KG1 (cell line): Measurements from ENCODE around the gene CD109.
"Not testable (repeated sequence)": the region's sequence is repeated elsewhere in the genome, so short reads cannot be mapped to it uniquely, and the experiment has no call there.

ENCODE experiments used
- DNase-seq: peaks from one replicate; lab custom pipeline; 2025; lab: John Stamatoyannopoulos, UW

Gene CD109

DNA sequence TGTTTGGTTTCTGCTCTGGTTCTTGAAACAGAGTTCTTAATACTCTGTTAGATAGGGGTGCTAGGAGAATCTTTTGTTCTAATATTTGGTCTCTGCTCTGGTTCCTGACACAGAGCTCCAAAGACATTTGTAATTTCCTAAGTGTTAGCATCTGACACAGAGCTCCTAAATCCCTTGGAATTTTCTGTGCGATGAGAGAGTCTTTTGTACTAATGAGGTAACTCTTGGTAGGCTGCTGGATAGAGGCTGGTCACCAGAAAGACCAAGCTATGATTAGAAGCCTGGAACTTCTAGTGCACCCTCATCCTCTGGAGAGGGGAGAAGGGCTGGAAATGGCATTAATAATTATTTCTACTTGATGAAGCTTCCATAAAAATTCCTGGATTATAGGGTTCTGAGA lies 7.7 kb upstream of the CD109 start:
- no peak for DNase-seq

DNA sequence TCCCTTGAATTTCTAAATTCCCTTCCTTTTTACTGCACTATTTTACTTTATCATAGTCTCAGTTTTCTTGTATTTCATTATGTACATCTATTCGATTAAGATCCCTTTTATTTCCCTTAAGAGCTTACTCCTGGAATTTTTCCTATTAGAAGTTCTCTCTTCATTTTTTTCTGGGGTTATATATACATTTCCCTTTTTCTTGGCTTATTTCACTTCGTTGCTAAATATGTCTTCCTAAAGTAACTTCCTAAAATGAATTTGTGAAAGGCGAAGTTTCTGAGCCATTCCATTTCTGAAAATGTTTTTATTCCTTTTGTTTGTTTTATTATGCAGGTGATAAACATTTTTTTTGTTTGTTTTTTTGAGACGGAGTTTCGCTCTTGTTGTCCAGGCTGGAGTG lies 5.9 kb upstream of the CD109 start:
- DNase-seq: no peak

GRCh38 chr6:73691512-73691911 lies 4.5 kb upstream of the CD109 start:
- no peak for DNase-seq

GRCh38 chr6:73694711-73695411 lies 1.1 kb upstream of the CD109 start:
- DNase-seq: no peak

GRCh38 chr6:73696966-73697655 lies 1.1 kb downstream of the CD109 start:
- DNase-seq: peak; percentile 45

- DNase-seq: no peak
These were observed 3.9 kb downstream of the CD109 start for GRCh38 chr6:73699676-73700459.

DNA sequence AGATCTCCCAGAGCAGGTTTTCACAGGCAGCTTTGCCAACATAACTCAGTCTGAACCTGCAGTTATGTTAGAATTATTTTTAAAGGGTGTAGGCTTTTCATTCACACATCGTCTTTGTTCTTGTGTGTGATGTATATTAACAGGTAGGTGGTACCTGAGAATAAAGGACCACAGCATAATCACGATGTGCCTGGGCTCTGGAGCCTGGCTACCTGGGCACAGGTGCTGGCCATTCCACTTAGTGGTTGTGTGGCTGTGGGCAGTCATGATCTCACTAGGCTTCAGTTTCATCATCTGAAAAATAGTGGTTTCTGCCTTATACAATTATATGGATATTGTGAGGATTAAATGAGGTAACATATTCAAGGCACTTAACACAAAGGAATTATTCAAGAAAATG lies 6.4 kb downstream of the CD109 start:
- DNase-seq: no peak

DNA sequence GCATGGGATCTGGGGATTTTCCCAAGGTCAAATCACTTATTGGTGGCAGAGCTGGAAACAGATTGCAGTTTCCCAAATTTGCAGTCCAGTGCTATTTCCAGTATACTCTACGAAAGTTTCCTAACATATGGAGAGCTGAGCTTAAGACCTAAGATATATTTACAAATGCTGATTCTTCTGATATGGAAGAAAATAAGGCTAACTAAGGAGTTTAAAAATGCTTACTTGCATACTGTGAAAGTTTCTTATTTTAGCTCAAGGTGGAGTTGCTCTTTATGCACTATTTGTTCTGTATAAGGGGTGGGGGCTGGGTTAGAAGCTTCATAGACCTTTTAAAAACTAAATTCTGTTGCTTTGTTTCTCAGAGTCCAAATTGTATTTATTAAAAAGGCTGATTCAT lies 7.5 kb downstream of the CD109 start:
- DNase-seq: no peak

GRCh38 chr6:73704260-73704659 lies 8.3 kb downstream of the CD109 start:
- DNase-seq: no peak

DNA sequence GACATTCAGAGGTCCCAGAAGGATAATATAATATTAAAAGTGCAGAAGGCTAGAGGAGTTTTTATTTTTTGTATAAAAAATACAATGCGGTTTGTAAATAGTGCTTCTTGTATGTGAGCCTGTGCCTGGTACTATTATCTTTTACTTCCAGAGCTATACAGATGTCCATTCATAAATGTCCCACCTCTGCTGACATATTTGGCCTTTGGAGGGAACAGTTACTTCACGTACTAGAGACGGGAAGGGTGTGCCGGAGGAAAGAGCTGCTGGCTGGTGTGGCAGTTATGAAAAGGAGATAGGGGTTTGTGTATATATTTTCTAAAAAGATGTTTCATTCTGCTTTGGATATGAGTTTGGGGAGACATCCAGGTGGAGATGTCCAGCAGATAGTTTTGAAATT lies 8.8 kb downstream of the CD109 start:
- DNase-seq: no peak

GRCh38 chr6:73706971-73707370 lies 11.0 kb downstream of the CD109 start:
- DNase-seq: no peak

GRCh38 chr6:73710470-73710869 lies 14.5 kb downstream of the CD109 start:
- no peak for DNase-seq

DNA sequence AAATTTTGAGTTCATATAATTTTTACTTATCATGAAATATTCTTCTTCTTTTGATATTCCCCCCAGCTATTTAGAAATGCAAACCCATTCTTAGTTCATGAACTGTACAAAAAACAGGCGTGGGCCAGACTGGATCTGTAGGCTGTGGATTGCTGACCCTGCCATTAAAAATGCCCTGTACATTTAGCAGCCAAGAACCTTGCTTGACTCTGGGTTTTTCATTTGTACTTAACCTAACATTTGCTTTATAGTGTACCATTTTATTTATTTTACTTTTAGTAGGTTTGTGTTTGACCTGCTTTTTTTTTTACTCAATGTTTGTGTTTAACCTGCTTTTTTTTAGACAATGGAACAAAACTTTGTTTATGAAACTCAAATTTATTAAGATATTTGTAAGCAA lies 14.9 kb downstream of the CD109 start:
- no peak for DNase-seq

DNA sequence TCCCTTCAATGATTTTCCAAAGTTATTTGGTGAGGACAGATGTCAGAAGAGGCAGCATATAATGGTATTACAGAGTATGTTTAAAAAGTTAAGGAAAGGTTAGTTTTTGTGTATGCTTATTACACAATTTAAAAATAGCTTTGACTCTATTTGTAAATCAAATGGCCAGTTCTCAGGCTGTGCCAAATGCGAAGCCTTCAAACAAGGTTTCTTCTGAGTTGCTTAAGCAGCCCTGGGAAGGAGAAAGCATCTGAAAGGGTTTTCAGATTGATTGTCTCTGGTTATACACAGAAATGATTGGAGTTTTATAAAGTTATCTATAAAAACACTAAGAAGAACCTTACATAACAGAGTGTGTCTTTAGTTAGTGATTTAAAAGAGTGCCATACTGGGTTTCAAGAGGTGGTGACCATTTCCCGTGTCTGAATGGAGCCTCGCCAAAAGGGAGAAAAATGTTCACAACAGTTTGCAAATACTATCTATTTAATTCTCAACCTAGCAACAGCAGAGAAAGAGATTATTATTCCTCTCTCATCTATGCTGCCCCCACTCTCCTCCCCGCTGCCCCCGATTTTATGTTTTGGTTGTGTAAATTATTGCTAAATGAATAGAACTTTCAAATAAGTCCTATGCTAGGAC lies 16.7 kb downstream of the CD109 start:
- DNase-seq: no peak

DNA sequence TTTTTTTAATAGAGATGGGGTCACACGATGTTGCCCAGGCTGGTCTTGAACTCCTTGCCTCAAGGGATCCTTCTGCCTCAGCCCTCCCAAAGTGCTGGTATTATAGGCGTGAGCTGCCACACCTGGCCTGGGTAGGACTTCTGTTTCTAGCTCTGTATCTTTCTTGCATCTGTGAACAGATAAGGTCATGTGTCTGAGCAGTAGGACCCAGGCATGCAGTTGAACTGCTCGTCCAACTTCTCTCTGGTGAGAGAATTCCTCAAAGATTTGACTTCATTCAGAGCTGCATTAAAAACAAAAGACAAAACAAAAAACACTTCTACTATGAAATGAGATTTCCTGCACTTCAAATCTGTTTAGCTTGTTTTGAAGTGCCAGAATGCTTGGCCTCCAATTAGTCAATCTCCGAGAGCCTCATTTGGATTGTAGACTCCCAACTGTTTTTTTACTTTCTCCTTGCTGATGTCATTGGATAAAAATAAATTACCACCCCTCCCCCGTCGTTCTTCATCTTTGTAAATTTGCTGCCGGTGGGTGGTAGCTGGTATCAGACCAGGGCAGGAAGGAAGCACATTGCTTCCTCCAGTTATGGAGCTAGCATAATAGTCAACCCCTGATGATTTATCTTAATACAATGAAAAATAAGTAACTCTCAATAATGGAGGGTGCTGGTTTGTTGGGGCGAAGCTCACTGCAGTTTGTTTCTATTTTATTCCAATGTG lies 17.6 kb downstream of the CD109 start:
- peak; percentile 53 for DNase-seq

GRCh38 chr6:73715111-73715508 lies 19.1 kb downstream of the CD109 start:
- DNase-seq: not testable (repeated sequence)

GRCh38 chr6:73719046-73719445 lies 23.0 kb downstream of the CD109 start:
- DNase-seq: no peak

DNA sequence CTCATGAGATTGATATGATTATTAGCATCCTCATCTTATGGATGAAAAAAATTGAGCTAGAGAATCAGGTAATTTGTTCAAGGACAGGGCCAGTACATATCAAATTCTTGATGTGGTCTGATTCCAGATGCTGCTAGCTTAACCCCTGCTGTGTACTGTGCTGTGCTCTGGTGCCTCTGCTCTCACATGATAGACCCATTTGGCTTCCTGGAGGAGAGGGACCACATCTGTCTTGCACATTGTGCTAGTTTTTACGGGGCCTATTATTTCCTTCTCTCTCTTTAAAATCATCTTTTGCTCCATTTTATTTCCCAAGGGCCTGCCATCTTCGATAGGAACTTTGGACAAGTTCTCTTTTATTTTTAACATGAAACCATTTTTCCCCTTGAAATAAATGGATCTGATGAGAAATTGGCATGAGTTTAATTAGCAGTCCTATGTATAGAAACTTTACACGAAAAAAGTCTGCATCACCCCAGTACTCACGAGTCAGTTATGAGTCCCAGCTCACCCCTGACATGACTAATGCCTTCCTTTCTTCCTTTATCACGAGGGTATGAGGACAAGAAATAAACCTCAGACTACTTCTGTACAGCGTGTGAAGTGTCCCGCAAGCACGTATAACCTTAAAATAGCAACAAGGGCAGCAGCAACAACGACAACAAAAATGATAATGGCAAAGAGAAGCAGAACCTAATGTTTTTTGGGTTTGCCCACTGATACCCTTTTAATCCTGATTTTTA lies 26.5 kb downstream of the CD109 start:
- peak; percentile 21 for DNase-seq

DNA sequence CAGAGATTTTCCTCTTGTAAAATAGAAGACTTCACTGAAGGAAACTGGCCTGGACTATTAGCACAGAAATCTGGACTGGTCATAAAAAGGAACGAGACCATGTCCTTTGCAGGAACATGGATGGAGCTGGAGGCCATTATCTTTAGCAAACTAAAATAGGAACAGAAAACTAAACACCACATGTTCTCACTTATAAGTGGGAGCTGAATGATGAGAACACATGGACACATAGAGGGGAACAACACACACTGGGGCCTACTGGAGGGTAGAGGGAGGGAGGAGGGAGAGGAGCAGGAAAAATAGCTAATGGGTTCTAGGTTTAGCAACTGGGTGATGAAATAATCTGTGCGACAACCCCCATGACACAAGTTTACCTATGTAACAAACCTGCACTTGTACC lies 27.5 kb downstream of the CD109 start:
- not testable (repeated sequence) for DNase-seq

- DNase-seq: no peak
These were observed 28.4 kb downstream of the CD109 start for GRCh38 chr6:73724389-73724788.

- DNase-seq: not testable (repeated sequence)
These were observed 29.2 kb downstream of the CD109 start for GRCh38 chr6:73725192-73725591.
